NCI-H510A treated with DMSO at 0.1 percent for 48 hours (cell line): ENCODE results near the gene HEBP1.

Source experiments
- DNase-seq: peaks from one replicate; lab custom pipeline; 2025; lab: John Stamatoyannopoulos, UW

The HEBP1 gene

GRCh38 chr12:12951504-12951903 is 48.6 kb downstream of the HEBP1 start:
- DNase-seq: no peak

GRCh38 chr12:12947902-12948301 is 52.2 kb downstream of the HEBP1 start:
- no peak for DNase-seq

GRCh38 chr12:12946686-12947355 is 53.2 kb downstream of the HEBP1 start:
- no peak for DNase-seq

GRCh38 chr12:12945591-12945990 is 54.5 kb downstream of the HEBP1 start:
- DNase-seq: no peak

- DNase-seq: no peak
Measured at GRCh38 chr12:12943586-12944260, 56.3 kb downstream of the HEBP1 start.

- DNase-seq: no peak
Measured at GRCh38 chr12:12941450-12942350, 58.4 kb downstream of the HEBP1 start.

GRCh38 chr12:12939888-12940287 is 60.2 kb downstream of the HEBP1 start:
- no peak for DNase-seq

GRCh38 chr12:12938541-12938940 is 61.5 kb downstream of the HEBP1 start:
- no peak for DNase-seq

GRCh38 chr12:12936983-12937491 is 63.0 kb downstream of the HEBP1 start:
- DNase-seq: no peak

- no peak for DNase-seq
Measured at GRCh38 chr12:12934556-12934955, 65.5 kb downstream of the HEBP1 start.

GRCh38 chr12:12933742-12934141 is 66.3 kb downstream of the HEBP1 start:
- DNase-seq: no peak

- DNase-seq: no peak
Measured at GRCh38 chr12:12930633-12931219, 69.3 kb downstream of the HEBP1 start.

GRCh38 chr12:12929696-12930095 is 70.4 kb downstream of the HEBP1 start:
- no peak for DNase-seq

- DNase-seq: peak; percentile 62
Measured at GRCh38 chr12:12927211-12928079, 72.6 kb downstream of the HEBP1 start.

- no peak for DNase-seq
Measured at GRCh38 chr12:12926571-12927071, 73.4 kb downstream of the HEBP1 start.

GRCh38 chr12:12925388-12925787 is 74.7 kb downstream of the HEBP1 start:
- no peak for DNase-seq
